Measurements from ENCODE around the gene PRSS58. TPM values are rescaled to one million over a fixed set of nuclear protein-coding genes. Genes with fewer than 3 reads are reported as not detected.

Gene PRSS58
- total RNA-seq, 2 donors from 2014 or later = not detected

DNA sequence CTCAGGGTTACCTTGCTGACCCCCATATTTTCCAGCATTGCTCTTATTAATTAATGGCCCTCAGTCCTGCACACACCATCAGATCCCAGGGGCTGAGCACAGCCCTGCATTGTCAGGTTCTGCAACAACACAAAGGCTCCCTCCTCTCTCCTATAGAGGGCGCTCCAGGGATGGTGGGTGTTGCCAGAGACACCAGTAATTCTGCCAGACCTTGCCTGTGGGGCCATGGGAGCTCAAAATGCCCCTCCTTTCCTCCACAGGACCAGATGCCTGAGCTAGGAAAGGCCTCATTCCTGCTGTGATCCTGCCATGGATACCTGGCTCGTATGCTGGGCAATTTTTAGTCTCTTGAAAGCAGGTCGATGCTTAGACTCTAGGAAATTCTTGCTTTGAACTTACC lies 42.8 kb upstream of the PRSS58 start:
- DNase-seq (peak in 1 of 4 donors; percentile 19), ATAC-seq (no peak)
- intact Hi-C loops (cut with DNase I) = no loop called here
- H3K4me3 ChIP-seq = no peak overlapping the region
- no peaks in the 10 kb centered on the region for H3K36me3 ChIP-seq (replicated peaks in 1 of 2; ENCODE audit: insufficient read depth in 1 of 2, low read depth in 2 of 2)
- no peaks in the 10 kb centered on the region for H3K4me1 ChIP-seq
- H3K27ac ChIP-seq = no peak overlapping the region
- WGBS, 2 donors = 43 to 48% methylated on average over 3 of the region's 3 CpGs
- TF ChIP-seq CTCF (IDR thresholded peaks at IDR 0.05) (no peak), POLR2A (IDR thresholded peaks at IDR 0.05) (no peak)
- no peaks in the 10 kb centered on the region for H3K27me3 ChIP-seq
- no peaks in the 10 kb centered on the region for H3K9me3 ChIP-seq

GRCh38 chr7:142299237-142299781 lies 41.5 kb upstream of the PRSS58 start:
- no peaks in the 10 kb centered on the region for H3K9me3 ChIP-seq
- TF ChIP-seq CTCF (IDR thresholded peaks at IDR 0.05) = no peak
- no peak for TF ChIP-seq POLR2A (IDR thresholded peaks at IDR 0.05)
- H3K27me3 ChIP-seq = no peaks in the 10 kb centered on the region
- no peaks in the 10 kb centered on the region for H3K4me1 ChIP-seq
- intact Hi-C loops (cut with DNase I) = no loop called here
- H3K4me3 ChIP-seq = no peak overlapping the region
- ATAC-seq (no peak), DNase-seq (no peak)
- no peaks in the 10 kb centered on the region for H3K36me3 ChIP-seq (replicated peaks in 1 of 2; ENCODE audit: insufficient read depth in 1 of 2, low read depth in 2 of 2)
- H3K27ac ChIP-seq = no peak overlapping the region
- 53 to 66% methylated on average over 8 to 10 of the region's 10 CpGs for WGBS, 2 donors

- H3K4me3 ChIP-seq = no peak overlapping the region
- H3K27ac ChIP-seq = no peak overlapping the region
- no peaks in the 10 kb centered on the region for H3K9me3 ChIP-seq
- no peaks in the 10 kb centered on the region for H3K36me3 ChIP-seq (replicated peaks in 1 of 2; ENCODE audit: insufficient read depth in 1 of 2, low read depth in 2 of 2)
- H3K27me3 ChIP-seq = no peaks in the 10 kb centered on the region
- intact Hi-C loops (cut with DNase I) = no loop called here
- ATAC-seq (no peak), DNase-seq (no peak)
- no peak for TF ChIP-seq CTCF (IDR thresholded peaks at IDR 0.05)
- no peak for TF ChIP-seq POLR2A (IDR thresholded peaks at IDR 0.05)
- no peaks in the 10 kb centered on the region for H3K4me1 ChIP-seq
- WGBS, 2 donors = 32 to 48% methylated on average over 5 of the region's 5 CpGs
Measured at GRCh38 chr7:142298627-142299026, 40.8 kb upstream of the PRSS58 start.

- no peaks in the 10 kb centered on the region for H3K27me3 ChIP-seq
- no peak overlapping the region for H3K4me3 ChIP-seq
- H3K36me3 ChIP-seq (replicated peaks in 1 of 2; ENCODE audit: insufficient read depth in 1 of 2, low read depth in 2 of 2) = no peaks in the 10 kb centered on the region
- TF ChIP-seq POLR2A (IDR thresholded peaks at IDR 0.05) = no peak
- TF ChIP-seq CTCF (IDR thresholded peaks at IDR 0.05) = peak in 4 of 7 experiments; percentile 9 to 37 (median 30)
- DNase-seq = no peak
- H3K9me3 ChIP-seq = no peaks in the 10 kb centered on the region
- 25 to 32% methylated on average over 5 of the region's 5 CpGs for WGBS, 2 donors
- intact Hi-C loops (cut with DNase I) = no loop called here
- no peaks in the 10 kb centered on the region for H3K4me1 ChIP-seq
- ATAC-seq = no peak
- no peak overlapping the region for H3K27ac ChIP-seq
Measured at GRCh38 chr7:142298009-142298408, 40.2 kb upstream of the PRSS58 start.

DNA sequence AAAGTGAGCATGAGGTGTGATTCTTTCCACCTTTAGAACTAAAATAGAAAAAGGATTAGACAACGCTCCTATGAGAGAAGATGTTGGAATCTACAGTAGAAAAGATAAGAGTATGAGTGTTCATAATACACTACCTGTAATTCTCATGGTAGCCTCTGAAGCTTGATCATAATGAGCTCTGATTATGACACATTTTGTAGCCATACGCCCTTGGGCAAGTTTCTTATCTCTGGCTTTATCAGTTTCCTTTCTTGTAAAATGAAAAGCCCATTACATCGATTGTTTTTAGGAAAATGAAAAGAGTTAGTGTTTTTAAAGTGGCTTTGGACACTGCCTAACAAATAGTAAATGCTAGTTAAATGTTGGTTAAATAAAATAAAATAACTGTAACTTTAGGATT lies 22.4 kb upstream of the PRSS58 start:
- H3K4me1 ChIP-seq = peaks cover 6% of the 10 kb centered on the region
- no peak overlapping the region for H3K4me3 ChIP-seq
- H3K36me3 ChIP-seq (replicated peaks in 1 of 2; ENCODE audit: insufficient read depth in 1 of 2, low read depth in 2 of 2) = no peaks in the 10 kb centered on the region
- peaks cover 0 to 4% (median 0%) of the 10 kb centered on the region in 3 donors for H3K9me3 ChIP-seq
- H3K27me3 ChIP-seq = no peaks in the 10 kb centered on the region
- TF ChIP-seq POLR2A (IDR thresholded peaks at IDR 0.05) (no peak), CTCF (IDR thresholded peaks at IDR 0.05) (no peak)
- intact Hi-C loops (cut with DNase I) = no loop called here
- DNase-seq (no peak), ATAC-seq (no peak)
- no peak overlapping the region for H3K27ac ChIP-seq
- 12 to 19% methylated on average over 3 of the region's 3 CpGs for whole genome bisulfite sequencing, 2 donors
